Nephron (organoid): ENCODE data around the gene PHF21A.

Source experiments
- H3K27ac Mint-ChIP-seq, 3 experiments: 2 replicates each; pipeline ENCODE4 v1.8.0; 2020; ENCODE audit warnings: mixed read lengths in 3 of 3, mild to moderate bottlenecking in 2 of 3, moderate library complexity in 1 of 3
- H3K27me3 Mint-ChIP-seq: 2 replicates; pipeline ENCODE4 v1.8.0; 2021; ENCODE audit warnings: low read depth, mild to moderate bottlenecking, moderate library complexity, mixed read lengths
- H3K36me3 Mint-ChIP-seq: 2 replicates; pipeline ENCODE4 v1.8.0; 2020; ENCODE audit warnings: low read depth, mixed read lengths
- H3K4me1 Mint-ChIP-seq: 2 replicates; pipeline ENCODE4 v1.8.0; 2020; ENCODE audit warnings: mixed read lengths
- H3K4me3 Mint-ChIP-seq, 3 experiments: 2 replicates each; pipeline ENCODE4 v1.8.0; 2020; ENCODE audit warnings: mild to moderate bottlenecking in 3 of 3, mixed read lengths in 3 of 3, moderate library complexity in 2 of 3
- H3K9me3 Mint-ChIP-seq: 2 replicates; pipeline ENCODE4 v1.8.0; 2020; ENCODE audit warnings: mixed read lengths
- TF ChIP-seq, protein P1 (sequence below), 3 experiments: fragments of 200-600 bp; sonication (generic); IDR thresholded peaks; one replicate each; pipeline ENCODE4 v1.5.0; 2021; ENCODE audit warnings: antibody characterized with exemption in 3 of 3; ENCODE audit not compliant: unreplicated experiment in 3 of 3

The PHF21A gene

DNA sequence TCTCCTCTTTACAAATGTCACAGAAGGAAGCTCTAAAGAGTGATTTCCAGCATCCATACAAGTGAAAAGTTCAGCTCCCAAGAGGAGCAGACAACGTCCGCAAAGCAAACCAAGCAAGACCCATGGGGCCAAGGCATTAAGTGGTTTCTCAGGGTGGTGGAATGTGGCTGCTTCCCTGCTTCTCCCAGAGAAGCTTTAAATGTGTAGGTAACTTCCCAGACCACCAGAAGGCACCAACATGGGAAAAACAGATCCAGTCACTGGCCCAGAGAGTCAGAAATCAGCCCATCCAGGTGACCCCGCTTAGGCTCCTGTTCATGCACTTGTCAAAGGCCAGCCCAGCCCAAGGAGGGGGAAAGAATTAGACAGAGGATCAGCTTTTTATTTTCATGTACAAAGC, 13.3 kb upstream of the PHF21A start:
- peaks cover 3% of the 10 kb centered on the region for H3K27me3 Mint-ChIP-seq
- H3K4me1 Mint-ChIP-seq: no peaks in the 10 kb centered on the region
- H3K4me3 Mint-ChIP-seq: no peak overlapping the region
- TF ChIP-seq, protein P1, sequence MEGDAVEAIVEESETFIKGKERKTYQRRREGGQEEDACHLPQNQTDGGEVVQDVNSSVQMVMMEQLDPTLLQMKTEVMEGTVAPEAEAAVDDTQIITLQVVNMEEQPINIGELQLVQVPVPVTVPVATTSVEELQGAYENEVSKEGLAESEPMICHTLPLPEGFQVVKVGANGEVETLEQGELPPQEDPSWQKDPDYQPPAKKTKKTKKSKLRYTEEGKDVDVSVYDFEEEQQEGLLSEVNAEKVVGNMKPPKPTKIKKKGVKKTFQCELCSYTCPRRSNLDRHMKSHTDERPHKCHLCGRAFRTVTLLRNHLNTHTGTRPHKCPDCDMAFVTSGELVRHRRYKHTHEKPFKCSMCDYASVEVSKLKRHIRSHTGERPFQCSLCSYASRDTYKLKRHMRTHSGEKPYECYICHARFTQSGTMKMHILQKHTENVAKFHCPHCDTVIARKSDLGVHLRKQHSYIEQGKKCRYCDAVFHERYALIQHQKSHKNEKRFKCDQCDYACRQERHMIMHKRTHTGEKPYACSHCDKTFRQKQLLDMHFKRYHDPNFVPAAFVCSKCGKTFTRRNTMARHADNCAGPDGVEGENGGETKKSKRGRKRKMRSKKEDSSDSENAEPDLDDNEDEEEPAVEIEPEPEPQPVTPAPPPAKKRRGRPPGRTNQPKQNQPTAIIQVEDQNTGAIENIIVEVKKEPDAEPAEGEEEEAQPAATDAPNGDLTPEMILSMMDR (IDR thresholded peaks at IDR 0.05; ENCODE audit: unreplicated experiment in 3 of 3): no peak
- H3K36me3 Mint-ChIP-seq: no peaks in the 10 kb centered on the region
- no peak overlapping the region for H3K27ac Mint-ChIP-seq
- H3K9me3 Mint-ChIP-seq: no peaks in the 10 kb centered on the region

DNA sequence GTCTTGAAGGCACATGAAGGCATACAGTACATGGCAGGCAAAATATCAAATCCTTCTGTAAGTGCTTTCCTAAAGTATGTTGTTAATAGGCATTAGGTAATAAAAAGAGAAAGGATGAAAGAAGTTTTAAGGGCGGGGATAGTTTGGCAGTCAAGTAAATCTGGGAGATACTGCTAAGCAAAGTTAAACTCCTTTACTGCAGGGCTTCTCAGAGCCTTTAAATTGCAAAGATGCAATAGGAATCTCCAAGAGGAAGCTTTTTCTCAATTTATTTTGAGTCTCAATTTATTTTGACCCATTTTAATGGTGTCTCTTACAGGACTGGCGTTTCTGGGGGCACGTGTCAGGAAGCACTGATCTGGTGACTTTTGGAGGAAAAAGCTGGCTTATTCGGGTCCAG, 12.8 kb upstream of the PHF21A start:
- H3K4me3 Mint-ChIP-seq: no peak overlapping the region
- H3K27me3 Mint-ChIP-seq: peaks cover 3% of the 10 kb centered on the region
- no peaks in the 10 kb centered on the region for H3K4me1 Mint-ChIP-seq
- H3K27ac Mint-ChIP-seq: no peak overlapping the region
- TF ChIP-seq, protein P1 (IDR thresholded peaks at IDR 0.05; ENCODE audit: unreplicated experiment in 3 of 3): no peak
- no peaks in the 10 kb centered on the region for H3K36me3 Mint-ChIP-seq
- H3K9me3 Mint-ChIP-seq: no peaks in the 10 kb centered on the region

DNA sequence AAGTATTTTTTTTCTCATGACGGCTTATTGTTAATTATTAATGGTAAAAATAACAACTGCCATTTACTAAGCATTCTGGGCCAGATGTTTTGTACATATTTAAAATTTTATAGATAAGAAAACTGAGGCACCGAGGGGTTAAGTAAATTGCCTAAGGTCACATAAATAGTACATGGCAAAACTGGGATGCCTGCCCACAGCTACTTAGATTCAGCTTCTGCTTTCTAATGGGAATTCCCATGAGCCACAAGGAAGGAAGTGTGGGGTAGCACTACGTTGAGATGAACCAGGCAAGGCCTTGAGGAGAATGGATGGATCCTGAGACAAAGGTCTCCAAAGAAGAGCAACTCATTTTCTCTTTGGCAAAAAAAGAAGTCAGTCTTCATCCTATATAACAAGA, 11.9 kb upstream of the PHF21A start:
- Mint-ChIP-seq H3K27me3 (peaks cover 3% of the 10 kb centered on the region), H3K36me3 (no peaks in the 10 kb centered on the region), H3K4me1 (no peaks in the 10 kb centered on the region), H3K4me3 (no peak overlapping the region), H3K27ac (no peak overlapping the region), H3K9me3 (no peaks in the 10 kb centered on the region)
- TF ChIP-seq, protein P1 (IDR thresholded peaks at IDR 0.05; ENCODE audit: unreplicated experiment in 3 of 3): no peak

DNA sequence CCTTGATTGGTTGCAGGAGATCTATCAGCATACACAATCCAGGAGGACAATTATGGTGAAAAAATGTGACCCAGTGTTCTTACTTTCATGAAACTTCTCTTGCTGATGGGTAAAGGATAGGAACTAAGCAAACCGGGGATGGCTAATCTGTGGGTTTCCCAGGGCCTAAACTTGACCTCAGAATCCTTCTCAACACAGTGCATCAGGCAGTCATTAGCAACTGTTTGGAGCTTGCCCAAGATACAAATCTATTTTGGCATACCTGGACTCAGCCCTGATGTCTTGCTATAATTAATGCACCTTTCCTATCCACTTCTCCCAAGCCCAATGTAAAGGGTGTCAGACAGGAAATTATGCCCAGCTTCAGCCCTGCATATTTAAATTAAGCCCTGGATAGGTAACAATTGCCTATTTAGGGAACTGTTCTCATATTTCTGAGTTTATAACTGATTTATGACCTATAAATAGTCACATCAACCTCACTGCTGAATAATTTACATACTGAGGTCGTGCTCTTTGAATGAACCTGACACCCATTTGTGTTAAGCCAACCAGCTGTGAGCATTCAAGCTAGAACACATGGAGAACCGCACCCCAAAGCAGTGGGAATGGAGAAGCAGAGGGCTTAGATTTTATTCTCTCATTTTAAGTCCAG, 9.2 kb upstream of the PHF21A start:
- no peaks in the 10 kb centered on the region for H3K9me3 Mint-ChIP-seq
- H3K36me3 Mint-ChIP-seq: no peaks in the 10 kb centered on the region
- H3K4me1 Mint-ChIP-seq: no peaks in the 10 kb centered on the region
- peaks cover 3% of the 10 kb centered on the region for H3K27me3 Mint-ChIP-seq
- no peak overlapping the region for H3K4me3 Mint-ChIP-seq
- no peak overlapping the region for H3K27ac Mint-ChIP-seq
- TF ChIP-seq, protein P1 (IDR thresholded peaks at IDR 0.05; ENCODE audit: unreplicated experiment in 3 of 3): no peak

DNA sequence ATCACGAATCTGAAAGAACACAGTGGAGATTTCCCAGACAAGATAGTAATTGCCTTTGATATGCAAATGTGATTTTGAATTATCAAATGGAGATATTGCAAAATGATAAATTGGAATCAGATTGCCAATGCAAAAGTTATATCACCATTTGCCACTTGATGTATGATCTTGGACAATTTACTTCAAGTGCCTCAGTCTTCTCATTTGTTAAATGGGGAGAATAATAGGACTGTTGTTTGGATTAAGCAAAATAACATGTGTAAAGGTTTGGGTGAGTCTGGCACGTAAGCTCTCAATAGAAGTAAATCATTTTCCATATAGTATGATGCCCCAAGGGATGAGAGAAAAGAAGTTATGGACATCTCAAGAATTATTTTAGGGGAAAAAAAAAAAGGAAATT, 7.9 kb upstream of the PHF21A start:
- no peaks in the 10 kb centered on the region for H3K9me3 Mint-ChIP-seq
- H3K27ac Mint-ChIP-seq: no peak overlapping the region
- H3K27me3 Mint-ChIP-seq: peaks cover 3% of the 10 kb centered on the region
- H3K36me3 Mint-ChIP-seq: no peaks in the 10 kb centered on the region
- H3K4me1 Mint-ChIP-seq: no peaks in the 10 kb centered on the region
- TF ChIP-seq, protein P1 (IDR thresholded peaks at IDR 0.05; ENCODE audit: unreplicated experiment in 3 of 3): no peak
- no peak overlapping the region for H3K4me3 Mint-ChIP-seq

DNA sequence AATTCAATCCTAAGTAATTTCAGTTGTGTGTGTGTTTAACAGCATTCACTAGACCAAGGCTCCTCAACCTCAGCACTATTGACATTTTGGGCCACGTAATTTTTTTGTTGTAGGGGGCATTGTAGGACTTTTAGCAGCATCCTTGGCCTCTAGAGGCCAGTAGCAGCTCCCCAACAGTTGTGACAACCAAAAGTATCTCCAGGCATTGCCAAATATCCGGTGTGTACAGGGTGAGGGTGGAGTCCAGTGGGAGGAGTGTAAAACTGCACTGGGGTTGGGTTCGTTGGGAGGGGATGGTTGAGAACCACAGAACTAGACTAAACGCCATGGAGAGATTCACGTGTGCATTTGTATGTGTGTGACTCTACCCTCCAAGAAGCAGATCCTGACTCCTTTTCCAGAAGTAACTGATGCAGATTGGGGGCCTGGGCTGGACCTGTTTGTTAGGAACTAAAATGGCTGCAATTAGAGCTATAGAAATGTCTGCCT, 5.9 kb upstream of the PHF21A start:
- Mint-ChIP-seq H3K4me3 (no peak overlapping the region), H3K4me1 (peaks cover 5% of the 10 kb centered on the region), H3K27me3 (peaks cover 3% of the 10 kb centered on the region), H3K9me3 (no peaks in the 10 kb centered on the region), H3K27ac (no peak overlapping the region), H3K36me3 (no peaks in the 10 kb centered on the region)
- TF ChIP-seq, protein P1 (IDR thresholded peaks at IDR 0.05; ENCODE audit: unreplicated experiment in 3 of 3): no peak
